HEK293 (cell line): ENCODE data around the gene FICD.
A peak's percentile ranks its signal among the peaks of the same experiment; 100 is the strongest.

Source experiments
- GLI2 ChIP-seq: fragments of 450-650 bp; formaldehyde crosslinking; IDR thresholded peaks from 2 replicates; pipeline ENCODE4; 2017; ENCODE audit warnings: missing biosample characterization, missing genetic modification characterization, low read depth, borderline replicate concordance
- GLIS2 ChIP-seq: fragments of 450-650 bp; formaldehyde crosslinking; IDR thresholded peaks from 2 replicates; pipeline ENCODE4 v1.5.1; 2016; ENCODE audit warnings: missing biosample characterization, missing genetic modification characterization
- HOXA7 ChIP-seq: sonication (generic); formaldehyde crosslinking; IDR thresholded peaks from 2 replicates; pipeline ENCODE4 v1.8.1; 2022; ENCODE audit warnings: missing genetic modification reagents, borderline replicate concordance
- KLF8 ChIP-seq: fragments of 450-650 bp; formaldehyde crosslinking; IDR thresholded peaks from 2 replicates; pipeline ENCODE4 v1.5.1; 2016; ENCODE audit warnings: missing biosample characterization, missing genetic modification characterization
- KLF9 ChIP-seq: fragments of 450-650 bp; formaldehyde crosslinking; IDR thresholded peaks from 2 replicates; pipeline ENCODE4 v1.5.1; 2016; ENCODE audit warnings: missing biosample characterization, missing genetic modification characterization, low read depth
- PATZ1 ChIP-seq: fragments of 450-650 bp; formaldehyde crosslinking; IDR thresholded peaks from 2 replicates; pipeline ENCODE4 v1.5.1; 2016; ENCODE audit warnings: missing biosample characterization, missing genetic modification characterization
- PRDM1 ChIP-seq: fragments of 450-650 bp; formaldehyde crosslinking; IDR thresholded peaks from 2 replicates; pipeline ENCODE4; 2016; ENCODE audit warnings: missing biosample characterization, missing genetic modification characterization
- SETDB1 ChIP-seq: IDR thresholded peaks from one replicate; pipeline ENCODE4 v1.6.1; 2017; ENCODE audit warnings: mild to moderate bottlenecking, low read length, moderate library complexity, mixed read lengths; ENCODE audit not compliant: insufficient read length
- SP3 ChIP-seq: fragments of 450-650 bp; formaldehyde crosslinking; IDR thresholded peaks from 2 replicates; pipeline ENCODE4 v1.5.1; 2016; ENCODE audit warnings: missing biosample characterization, missing genetic modification characterization
- YY1 ChIP-seq: fragments of 450-650 bp; formaldehyde crosslinking; IDR thresholded peaks from 2 replicates; pipeline ENCODE4 v1.5.1; 2018; ENCODE audit warnings: missing biosample characterization, missing genetic modification characterization
- ZBTB11 ChIP-seq: fragments of 450-650 bp; formaldehyde crosslinking; conservative IDR thresholded peaks from 2 replicates; pipeline ENCODE4 v1.5.1; 2016; ENCODE audit warnings: low read depth, missing biosample characterization, missing genetic modification characterization
- ZBTB20 ChIP-seq: fragments of 450-650 bp; formaldehyde crosslinking; IDR thresholded peaks from 2 replicates; pipeline ENCODE4 v1.5.1; 2016; ENCODE audit warnings: missing biosample characterization, missing genetic modification characterization
- ZEB2 ChIP-seq: fragments of 450-650 bp; formaldehyde crosslinking; IDR thresholded peaks from 2 replicates; pipeline ENCODE4 v1.5.1; 2016; ENCODE audit warnings: missing biosample characterization, missing genetic modification characterization
- ZFP41 ChIP-seq: fragments of 450-650 bp; formaldehyde crosslinking; IDR thresholded peaks from 2 replicates; pipeline ENCODE4 v1.5.1; 2016; ENCODE audit warnings: missing biosample characterization, missing genetic modification characterization, borderline replicate concordance
- ZFP69B ChIP-seq: fragments of 450-650 bp; formaldehyde crosslinking; IDR thresholded peaks from 2 replicates; pipeline ENCODE4 v1.5.1; 2016; ENCODE audit warnings: missing biosample characterization, missing genetic modification characterization
- ZNF398 ChIP-seq: fragments of 450-650 bp; formaldehyde crosslinking; IDR thresholded peaks from 2 replicates; pipeline ENCODE4 v1.5.1; 2017; ENCODE audit warnings: missing biosample characterization, missing genetic modification characterization
- ZNF473 ChIP-seq: fragments of 450-650 bp; formaldehyde crosslinking; IDR thresholded peaks from 2 replicates; pipeline ENCODE4 v1.5.1; 2017; ENCODE audit warnings: missing biosample characterization, missing genetic modification characterization
- ZNF48 ChIP-seq: fragments of 450-650 bp; formaldehyde crosslinking; IDR thresholded peaks from 2 replicates; pipeline ENCODE4 v1.5.1; 2016; ENCODE audit warnings: missing biosample characterization, missing genetic modification characterization
- ZNF501 ChIP-seq: fragments of 450-650 bp; formaldehyde crosslinking; IDR thresholded peaks from 2 replicates; pipeline ENCODE4 v1.5.1; 2016; ENCODE audit warnings: missing biosample characterization, missing genetic modification characterization
- ZNF610 ChIP-seq: fragments of 450-650 bp; formaldehyde crosslinking; IDR thresholded peaks from 2 replicates; pipeline ENCODE4 v1.5.1; 2016; ENCODE audit warnings: missing biosample characterization, missing genetic modification characterization, borderline replicate concordance
- ZNF701 ChIP-seq: fragments of 450-650 bp; formaldehyde crosslinking; IDR thresholded peaks from 2 replicates; pipeline ENCODE4 v1.5.1; 2016; ENCODE audit warnings: missing biosample characterization, missing genetic modification characterization
- ZNF785 ChIP-seq: fragments of 450-650 bp; formaldehyde crosslinking; IDR thresholded peaks from 2 replicates; pipeline ENCODE4 v1.5.1; 2016; ENCODE audit warnings: missing biosample characterization, missing genetic modification characterization
- ZNF843 ChIP-seq: fragments of 450-650 bp; formaldehyde crosslinking; IDR thresholded peaks from 2 replicates; pipeline ENCODE4 v1.5.1; 2016; ENCODE audit warnings: missing biosample characterization, missing genetic modification characterization
- ZXDB ChIP-seq: fragments of 450-650 bp; formaldehyde crosslinking; IDR thresholded peaks from 2 replicates; pipeline ENCODE4 v1.5.1; 2016; ENCODE audit warnings: missing biosample characterization, missing genetic modification characterization
- TF ChIP-seq, protein P1 (sequence below): fragments of 450-650 bp; formaldehyde crosslinking; IDR thresholded peaks from 2 replicates; pipeline ENCODE4 v1.5.1; 2016; ENCODE audit warnings: missing biosample characterization, missing genetic modification characterization
- TF ChIP-seq, protein P2 (sequence below): fragments of 450-650 bp; formaldehyde crosslinking; IDR thresholded peaks from 2 replicates; pipeline ENCODE4 v1.5.1; 2016; ENCODE audit warnings: missing biosample characterization, missing genetic modification characterization
- TF ChIP-seq, protein P3 (sequence below): sonication (generic); formaldehyde crosslinking; IDR thresholded peaks from 2 replicates; pipeline ENCODE4 v1.8.1; 2022; ENCODE audit warnings: mild to moderate bottlenecking, moderate library complexity, missing genetic modification reagents

Gene FICD

GRCh38 chr12:108514973-108515814 is at the start of gene FICD (continued):
- TF ChIP-seq ZNF473 (tag by site-specific recombination) = no peak
- peak; percentile 63 for TF ChIP-seq GLIS2 (tag by site-specific recombination)
- no peak for TF ChIP-seq YY1 (tag by site-specific recombination)
- TF ChIP-seq, protein P1, sequence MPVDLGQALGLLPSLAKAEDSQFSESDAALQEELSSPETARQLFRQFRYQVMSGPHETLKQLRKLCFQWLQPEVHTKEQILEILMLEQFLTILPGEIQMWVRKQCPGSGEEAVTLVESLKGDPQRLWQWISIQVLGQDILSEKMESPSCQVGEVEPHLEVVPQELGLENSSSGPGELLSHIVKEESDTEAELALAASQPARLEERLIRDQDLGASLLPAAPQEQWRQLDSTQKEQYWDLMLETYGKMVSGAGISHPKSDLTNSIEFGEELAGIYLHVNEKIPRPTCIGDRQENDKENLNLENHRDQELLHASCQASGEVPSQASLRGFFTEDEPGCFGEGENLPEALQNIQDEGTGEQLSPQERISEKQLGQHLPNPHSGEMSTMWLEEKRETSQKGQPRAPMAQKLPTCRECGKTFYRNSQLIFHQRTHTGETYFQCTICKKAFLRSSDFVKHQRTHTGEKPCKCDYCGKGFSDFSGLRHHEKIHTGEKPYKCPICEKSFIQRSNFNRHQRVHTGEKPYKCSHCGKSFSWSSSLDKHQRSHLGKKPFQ = no peak
- no peak for TF ChIP-seq SETDB1
- no peak for TF ChIP-seq HOXA7 (CRISPR knock-in tag)
- TF ChIP-seq KLF9 (tag by site-specific recombination) = peak; percentile 63
- no peak for TF ChIP-seq PATZ1 (tag by site-specific recombination)
- TF ChIP-seq ZNF398 (tag by site-specific recombination) = peak; percentile 85
- TF ChIP-seq ZNF785 (tag by site-specific recombination) = no peak
- TF ChIP-seq ZEB2 (tag by site-specific recombination) = peak; percentile 58
- TF ChIP-seq SP3 (tag by site-specific recombination) = peak; percentile 92
- TF ChIP-seq ZNF701 (tag by site-specific recombination) = no peak
- TF ChIP-seq, protein P2, sequence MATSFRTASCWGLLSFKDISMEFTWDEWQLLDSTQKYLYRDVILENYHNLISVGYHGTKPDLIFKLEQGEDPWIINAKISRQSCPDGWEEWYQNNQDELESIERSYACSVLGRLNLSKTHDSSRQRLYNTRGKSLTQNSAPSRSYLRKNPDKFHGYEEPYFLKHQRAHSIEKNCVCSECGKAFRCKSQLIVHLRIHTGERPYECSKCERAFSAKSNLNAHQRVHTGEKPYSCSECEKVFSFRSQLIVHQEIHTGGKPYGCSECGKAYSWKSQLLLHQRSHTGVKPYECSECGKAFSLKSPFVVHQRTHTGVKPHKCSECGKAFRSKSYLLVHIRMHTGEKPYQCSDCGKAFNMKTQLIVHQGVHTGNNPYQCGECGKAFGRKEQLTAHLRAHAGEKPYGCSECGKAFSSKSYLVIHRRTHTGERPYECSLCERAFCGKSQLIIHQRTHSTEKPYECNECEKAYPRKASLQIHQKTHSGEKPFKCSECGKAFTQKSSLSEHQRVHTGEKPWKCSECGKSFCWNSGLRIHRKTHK (tag by site-specific recombination) = no peak
- TF ChIP-seq ZBTB11 (tag by site-specific recombination) = peak; percentile 52; the same call in 1 of the 2 replicates
- TF ChIP-seq ZBTB20 = peak; percentile 91
- TF ChIP-seq ZFP69B (tag by site-specific recombination) = no peak
- TF ChIP-seq, protein P3, sequence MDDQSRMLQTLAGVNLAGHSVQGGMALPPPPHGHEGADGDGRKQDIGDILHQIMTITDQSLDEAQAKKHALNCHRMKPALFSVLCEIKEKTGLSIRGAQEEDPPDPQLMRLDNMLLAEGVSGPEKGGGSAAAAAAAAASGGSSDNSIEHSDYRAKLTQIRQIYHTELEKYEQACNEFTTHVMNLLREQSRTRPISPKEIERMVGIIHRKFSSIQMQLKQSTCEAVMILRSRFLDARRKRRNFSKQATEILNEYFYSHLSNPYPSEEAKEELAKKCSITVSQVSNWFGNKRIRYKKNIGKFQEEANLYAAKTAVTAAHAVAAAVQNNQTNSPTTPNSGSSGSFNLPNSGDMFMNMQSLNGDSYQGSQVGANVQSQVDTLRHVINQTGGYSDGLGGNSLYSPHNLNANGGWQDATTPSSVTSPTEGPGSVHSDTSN (CRISPR knock-in tag) = peak; percentile 90
- TF ChIP-seq ZNF501 (tag by site-specific recombination) = peak; percentile 79
- no peak for TF ChIP-seq GLI2 (tag by site-specific recombination)
- TF ChIP-seq ZNF610 = no peak
- TF ChIP-seq PRDM1 (tag by site-specific recombination) = peak; percentile 41; the same call in 1 of the 2 replicates
- TF ChIP-seq ZNF843 (tag by site-specific recombination) = 0 out of 2 replicates have a peak, but pooled peaks have one; percentile 14
- 0 out of 2 replicates have a peak, but pooled peaks have one; percentile 7 for TF ChIP-seq ZXDB (tag by site-specific recombination)
- no peak for TF ChIP-seq ZNF48
- TF ChIP-seq KLF8 = peak; percentile 62; the same call in 1 of the 2 replicates
- no peak for TF ChIP-seq ZFP41 (tag by site-specific recombination)
